Tibial artery (tissue), 4 donors: Measurements from ENCODE around the gene POLR2E.

ENCODE experiments used
- DNase-seq, 2 donors: peaks; one replicate each; pipeline ENCODE4 v3.0.0-alpha.2; 2019
- H3K27ac ChIP-seq, 2 donors: fragments of 200-600 bp; sonication (generic) in 1 of 2; 1 replicate in 1 of 2; 2 replicates in 1 of 2; pipeline ENCODE4 v1.5.1; 2018 to 2019; ENCODE audit warnings: mild to moderate bottlenecking in 1 of 2
- H3K27me3 ChIP-seq, 2 donors: fragments of 200-600 bp; sonication (generic) in 1 of 2; one replicate each; pipeline versions ENCODE4 v1.5.1 to v1.6.0; 2016 to 2019
- H3K36me3 ChIP-seq, 3 donors: fragments of 200-600 bp; sonication (generic) in 2 of 3; one replicate each; pipeline ENCODE4 v1.5.1; 2016 to 2019; ENCODE audit warnings: mild to moderate bottlenecking in 2 of 3
- H3K4me1 ChIP-seq, 4 donors: fragments of 200-600 bp; sonication (generic) in 2 of 4; 1 replicate in 3 of 4; 2 replicates in 1 of 4; pipeline ENCODE4 v1.5.1; 2016 to 2019
- H3K4me3 ChIP-seq, 2 donors: fragments of 200-600 bp; sonication (generic) in 1 of 2; 1 replicate in 1 of 2; 2 replicates in 1 of 2; pipeline ENCODE4 v1.5.1; 2018 to 2019; ENCODE audit warnings: mild to moderate bottlenecking in 2 of 2
- H3K9me3 ChIP-seq, 3 donors: fragments of 200-600 bp; sonication (generic) in 1 of 3; one replicate each; pipeline ENCODE4 v1.5.1; 2016 to 2019
- intact Hi-C: fragments of 100-400 bp; cut with DNase I; formaldehyde crosslinking; loops from one replicate; pipeline ENCODE4 v1.15.0; 2023; ENCODE audit warnings: low total_unique reads
- TF ChIP-seq, protein P1 (sequence below), 2 experiments: fragments of 200-600 bp in 1 of 2; fragments of 450-650 bp in 1 of 2; IDR thresholded peaks; one replicate each; pipeline ENCODE4 v1.5.1; 2017 to 2019; ENCODE audit warnings: antibody characterized with exemption in 2 of 2, mild to moderate bottlenecking in 1 of 2, moderate library complexity in 1 of 2

The POLR2E gene

GRCh38 chr19:1041272-1041834 is 53.8 kb downstream of the POLR2E start:
- no peak for DNase-seq
- TF ChIP-seq, protein P1, sequence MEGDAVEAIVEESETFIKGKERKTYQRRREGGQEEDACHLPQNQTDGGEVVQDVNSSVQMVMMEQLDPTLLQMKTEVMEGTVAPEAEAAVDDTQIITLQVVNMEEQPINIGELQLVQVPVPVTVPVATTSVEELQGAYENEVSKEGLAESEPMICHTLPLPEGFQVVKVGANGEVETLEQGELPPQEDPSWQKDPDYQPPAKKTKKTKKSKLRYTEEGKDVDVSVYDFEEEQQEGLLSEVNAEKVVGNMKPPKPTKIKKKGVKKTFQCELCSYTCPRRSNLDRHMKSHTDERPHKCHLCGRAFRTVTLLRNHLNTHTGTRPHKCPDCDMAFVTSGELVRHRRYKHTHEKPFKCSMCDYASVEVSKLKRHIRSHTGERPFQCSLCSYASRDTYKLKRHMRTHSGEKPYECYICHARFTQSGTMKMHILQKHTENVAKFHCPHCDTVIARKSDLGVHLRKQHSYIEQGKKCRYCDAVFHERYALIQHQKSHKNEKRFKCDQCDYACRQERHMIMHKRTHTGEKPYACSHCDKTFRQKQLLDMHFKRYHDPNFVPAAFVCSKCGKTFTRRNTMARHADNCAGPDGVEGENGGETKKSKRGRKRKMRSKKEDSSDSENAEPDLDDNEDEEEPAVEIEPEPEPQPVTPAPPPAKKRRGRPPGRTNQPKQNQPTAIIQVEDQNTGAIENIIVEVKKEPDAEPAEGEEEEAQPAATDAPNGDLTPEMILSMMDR (IDR thresholded peaks at IDR 0.05) = no peak
- H3K27me3 ChIP-seq = peaks cover 0 to 27% of the 10 kb centered on the region in 2 donors
- intact Hi-C loops = loop anchor here (5.0 kb wide), 1 partner anchor 51 kb away; no protein-coding TSS in a partner anchor
- no peaks in the 10 kb centered on the region for H3K9me3 ChIP-seq
- H3K36me3 ChIP-seq = peaks cover 12 to 18% (median 14%) of the 10 kb centered on the region in 3 donors
- H3K4me1 ChIP-seq = peaks cover 0 to 56% (median 40%) of the 10 kb centered on the region in 4 donors
- H3K27ac ChIP-seq = peak overlapping the region in 1 of 2 donors; percentile 62
- peak overlapping the region; percentile 11 to 48 for H3K4me3 ChIP-seq

- peak overlapping the region in 1 of 2 donors; percentile 62 for H3K27ac ChIP-seq
Observed at GRCh38 chr19:1040476-1041271, 54.5 kb downstream of the POLR2E start.

DNA sequence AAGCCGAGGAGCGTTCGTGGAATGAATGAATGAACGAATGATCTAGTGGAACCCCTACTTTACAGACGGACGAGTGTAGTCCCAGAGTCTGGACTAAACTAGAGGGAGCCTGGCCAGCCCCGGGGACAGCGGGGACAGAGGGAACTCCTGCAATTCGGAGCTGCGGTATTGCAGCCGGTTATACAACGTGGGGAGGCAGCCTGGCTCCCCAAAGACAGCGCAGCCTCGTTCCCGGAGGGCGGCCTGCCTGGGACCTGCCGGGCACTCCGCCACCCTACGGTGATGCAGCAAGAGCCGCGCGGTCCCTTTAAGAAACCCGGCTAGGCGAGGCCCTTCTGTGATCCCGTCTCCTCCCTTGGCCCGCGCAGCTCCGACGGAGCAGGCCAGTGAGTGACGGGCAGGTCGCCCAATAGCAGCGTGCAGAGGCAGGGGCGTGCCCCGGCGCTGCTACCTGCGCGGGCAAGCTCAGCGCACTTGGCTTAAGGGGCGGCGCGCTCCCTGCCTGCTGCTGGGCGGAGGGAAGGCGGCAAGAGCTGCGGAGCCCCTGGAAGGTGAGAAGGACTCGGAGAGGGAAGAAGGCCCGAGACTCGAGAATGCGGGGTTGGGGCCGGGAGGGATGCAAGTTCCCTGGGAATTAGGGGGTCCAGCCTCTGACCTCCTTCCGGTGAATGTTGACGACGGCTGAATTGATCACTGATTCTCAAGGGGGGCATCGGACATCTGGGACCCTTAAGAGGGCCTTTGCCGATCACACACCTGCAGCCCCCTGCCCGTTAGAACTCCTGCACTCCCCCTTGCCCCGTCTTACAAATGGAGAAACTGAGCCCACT is 55.3 kb downstream of the POLR2E start, which contains the start of gene ABCA7:
Gene ABCA7 (plus strand): TSS at position 462 of the 830 bp plus-strand sequence. CDS start 1,255 bp downstream, outside the sequence.
- peaks cover 0 to 56% (median 40%) of the 10 kb centered on the region in 4 donors for H3K4me1 ChIP-seq
- peaks cover 25 to 32% (median 27%) of the 10 kb centered on the region in 3 donors for H3K36me3 ChIP-seq
- peak within 1 kb of the TSS in 1 of 2 donors; percentile 62 for H3K27ac ChIP-seq
- H3K27me3 ChIP-seq = peaks cover 0 to 27% of the 10 kb centered on the region in 2 donors
- TF ChIP-seq, protein P1 (IDR thresholded peaks at IDR 0.05) = no peak
- intact Hi-C loops = loop anchor here (5.0 kb wide), 1 partner anchor 52 kb away; no protein-coding TSS in a partner anchor
- peak; percentile 95 to 98 for DNase-seq
- H3K9me3 ChIP-seq = no peaks in the 10 kb centered on the region
- H3K4me3 ChIP-seq = peak within 1 kb of the TSS; percentile 47 to 48

More at GRCh38 chr19:1040476-1041271, 54.5 kb downstream of the POLR2E start:
- H3K36me3 ChIP-seq = peaks cover 19 to 24% (median 20%) of the 10 kb centered on the region in 3 donors
- peak overlapping the region; percentile 47 to 48 for H3K4me3 ChIP-seq
- H3K27me3 ChIP-seq = peaks cover 0 to 27% of the 10 kb centered on the region in 2 donors
- H3K9me3 ChIP-seq = no peaks in the 10 kb centered on the region
- H3K4me1 ChIP-seq = peaks cover 0 to 56% (median 40%) of the 10 kb centered on the region in 4 donors
- DNase-seq = peak; percentile 79 to 90
- intact Hi-C loops = loop anchor here (5.0 kb wide), 1 partner anchor 52 kb away; no protein-coding TSS in a partner anchor
- TF ChIP-seq, protein P1 (IDR thresholded peaks at IDR 0.05) = no peak

GRCh38 chr19:1038978-1039645 is 56.1 kb downstream of the POLR2E start:
- Histone ChIP-seq H3K4me1 (peaks cover 0 to 56% (median 40%) of the 10 kb centered on the region in 4 donors), H3K9me3 (no peaks in the 10 kb centered on the region), H3K4me3 (peak overlapping the region; percentile 47 to 48), H3K27ac (peak overlapping the region in 1 of 2 donors; percentile 59), H3K27me3 (peaks cover 0 to 25% of the 10 kb centered on the region in 2 donors), H3K36me3 (peaks cover 25 to 32% (median 27%) of the 10 kb centered on the region in 3 donors)
- TF ChIP-seq, protein P1 (IDR thresholded peaks at IDR 0.05) = no peak
- intact Hi-C loops = no loop called here
- DNase-seq = no peak
